ENCODE results near the gene ACADL.

Gene ACADL

DNA sequence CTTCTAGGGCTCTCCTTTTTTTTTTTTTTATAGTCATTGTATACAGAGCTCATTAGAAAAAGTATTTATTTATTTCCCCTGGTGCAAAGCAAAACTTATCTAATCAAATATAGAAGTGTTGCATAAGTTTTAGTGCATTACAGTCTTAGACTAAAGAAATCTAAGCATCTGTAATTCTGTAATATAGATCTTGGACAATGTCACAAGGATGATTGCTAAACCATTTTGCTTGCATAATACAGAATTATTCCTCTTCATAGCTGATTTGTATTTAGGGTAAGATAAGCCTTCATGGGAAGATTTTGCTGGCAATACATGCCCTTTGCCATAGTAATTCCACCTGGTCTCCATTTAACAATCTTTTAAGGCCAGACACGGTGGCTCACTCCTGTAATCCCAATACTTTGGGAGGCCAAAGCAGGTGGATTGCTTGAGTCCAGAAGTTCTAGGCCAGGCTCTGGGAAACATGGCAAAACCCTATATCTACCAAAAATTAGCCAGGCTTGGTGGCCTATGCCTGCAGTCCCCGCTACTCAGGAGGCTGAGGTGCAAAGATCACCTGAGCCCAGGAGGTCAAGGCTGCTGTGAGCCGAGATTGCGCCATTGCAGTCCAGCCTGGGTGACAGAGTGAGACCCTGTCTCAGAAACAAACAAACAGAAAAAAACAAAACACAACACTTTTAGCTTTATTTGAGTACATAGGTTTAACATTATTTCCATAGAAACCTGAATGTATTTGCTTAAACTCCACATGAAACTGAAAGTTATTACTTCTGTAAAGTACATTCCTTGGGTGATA is 2.2 kb upstream of the ACADL start:
- TF ChIP-seq CTCF (IDR thresholded peaks at IDR 0.05), result no peak

GRCh38 chr2:210226223-210226622 is 976 bp upstream of the ACADL start:
- no peak for TF ChIP-seq CTCF (IDR thresholded peaks at IDR 0.05)

- TF ChIP-seq CTCF (IDR thresholded peaks at IDR 0.05), result no peak
Observed at GRCh38 chr2:210224591-210224940, 681 bp downstream of the ACADL start.

DNA sequence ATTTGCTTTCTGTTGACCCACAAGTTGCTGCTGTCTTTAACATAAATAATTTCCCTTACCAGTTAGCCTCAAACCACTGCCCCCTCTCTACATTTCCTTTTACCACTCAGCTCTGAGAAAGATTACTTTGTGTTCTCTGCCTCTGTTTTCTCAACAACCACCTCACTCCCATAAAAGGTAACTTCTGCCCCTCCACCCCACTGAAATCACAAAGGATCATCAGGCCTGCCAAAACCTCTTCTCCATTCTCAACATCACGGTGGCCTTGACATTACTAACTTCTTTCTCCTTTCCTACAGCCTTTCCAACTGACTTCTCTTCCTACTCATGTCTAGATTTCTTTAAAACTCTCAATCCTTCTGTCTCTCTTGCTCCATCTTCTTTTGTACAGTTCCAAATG is 10.1 kb downstream of the ACADL start:
- no peak for TF ChIP-seq CTCF (IDR thresholded peaks at IDR 0.05)

- no peak for TF ChIP-seq CTCF (IDR thresholded peaks at IDR 0.05)
Observed at GRCh38 chr2:210210185-210210584, 15.1 kb downstream of the ACADL start.

DNA sequence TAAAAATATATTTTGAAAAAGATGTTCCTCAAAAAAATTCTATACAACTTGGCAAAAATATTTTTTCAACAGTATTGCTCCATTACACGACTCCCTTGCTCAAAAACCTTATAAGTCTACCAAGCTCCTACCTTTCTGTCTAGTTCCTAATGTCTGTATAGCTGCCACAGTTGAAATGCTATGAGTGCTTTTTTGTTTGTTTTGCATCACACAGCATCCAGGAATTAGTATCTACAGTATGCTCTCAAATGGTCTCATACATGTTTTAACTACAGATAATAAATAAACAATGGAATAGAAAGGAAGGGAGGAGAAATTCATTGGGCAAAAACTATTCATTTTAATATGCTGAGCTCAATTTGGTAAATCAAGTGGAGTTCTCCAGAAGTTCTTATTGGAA is 17.3 kb downstream of the ACADL start:
- TF ChIP-seq CTCF (IDR thresholded peaks at IDR 0.05), result no peak

DNA sequence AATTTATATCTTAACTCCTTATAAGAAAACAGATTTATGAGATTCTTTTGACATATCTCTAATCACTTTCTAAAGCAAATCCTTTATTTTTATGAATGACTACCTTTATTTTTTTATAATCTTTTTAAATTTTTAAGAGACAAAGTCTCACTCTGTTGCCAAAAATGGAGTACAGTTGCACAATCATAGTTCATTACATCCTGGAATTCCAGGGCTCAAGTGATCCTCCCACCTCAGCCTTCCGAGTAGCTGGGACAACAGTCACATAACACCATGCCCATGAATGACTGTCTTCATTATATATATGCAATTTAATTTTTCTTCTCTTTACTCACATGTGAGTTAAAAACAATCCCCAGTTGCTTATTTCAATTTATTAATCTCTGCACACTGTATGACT is 21.7 kb downstream of the ACADL start:
- TF ChIP-seq CTCF (IDR thresholded peaks at IDR 0.05), result no peak

DNA sequence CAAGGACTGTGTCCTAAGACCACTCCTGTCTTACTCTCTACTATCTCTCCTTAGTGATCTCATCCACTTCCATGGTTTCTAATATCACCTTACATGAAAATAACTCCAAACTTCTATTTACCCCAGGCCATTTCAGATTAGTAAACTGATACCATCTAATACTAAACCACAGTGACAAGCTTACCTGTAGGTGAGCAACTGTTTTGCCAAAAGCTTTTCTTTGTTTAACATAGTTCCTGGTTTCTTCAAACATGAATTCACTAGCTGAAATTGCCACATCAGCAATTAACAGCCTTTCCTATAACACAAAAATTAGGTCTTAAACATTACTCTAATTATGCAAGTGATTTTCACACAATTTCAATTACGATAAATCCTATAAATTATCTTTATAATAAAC is 22.1 kb downstream of the ACADL start:
- TF ChIP-seq CTCF (IDR thresholded peaks at IDR 0.05), result no peak
